Stomach smooth muscle (tissue), 2 donors: ENCODE data around the gene CELSR3.

ENCODE experiments used
- H3K27ac ChIP-seq: one replicate; pipeline ENCODE4 v1.7.0; 2013; ENCODE audit warnings: mild to moderate bottlenecking, low read length, inconsistent platforms
- H3K27me3 ChIP-seq, 2 donors: one replicate each; pipeline ENCODE4 v1.7.0; 2013; ENCODE audit warnings: low read length in 2 of 2; ENCODE audit not compliant: insufficient read depth in 2 of 2, control insufficient read depth in 1 of 2
- H3K36me3 ChIP-seq, 2 donors: one replicate each; pipeline ENCODE4 v1.7.0; 2013; ENCODE audit warnings: low read length in 2 of 2; ENCODE audit not compliant: control insufficient read depth in 2 of 2, insufficient read depth in 2 of 2
- H3K4me1 ChIP-seq: one replicate; pipeline ENCODE4 v1.7.0; 2013; ENCODE audit warnings: low read length; ENCODE audit not compliant: control insufficient read depth, insufficient read depth
- H3K4me3 ChIP-seq, 2 donors: one replicate each; pipeline ENCODE4 v1.7.0; 2013; ENCODE audit warnings: low read length in 2 of 2
- H3K9ac ChIP-seq, 2 donors: one replicate each; pipeline ENCODE4 v1.7.0; 2013; ENCODE audit warnings: low read length in 2 of 2, mild to moderate bottlenecking in 1 of 2
- H3K9me3 ChIP-seq, 2 donors: one replicate each; pipeline ENCODE4 v1.7.0; 2013; ENCODE audit warnings: low read length in 2 of 2; ENCODE audit not compliant: control insufficient read depth in 2 of 2
- donor health status: healthy.
- donor health status: Pancreatic carcinoma.

CELSR3 gene

GRCh38 chr3:48679411-48680391 is 17.0 kb upstream of the CELSR3 start:
- no peaks in the 10 kb centered on the region for H3K27me3 ChIP-seq
- H3K36me3 ChIP-seq: peaks cover 26 to 46% of the 10 kb centered on the region in 2 donors
- H3K4me1 ChIP-seq: peaks cover 18% of the 10 kb centered on the region
- H3K9ac ChIP-seq: no peak overlapping the region
- no peak overlapping the region for H3K27ac ChIP-seq
- H3K4me3 ChIP-seq: no peak overlapping the region
- H3K9me3 ChIP-seq: no peaks in the 10 kb centered on the region

- H3K27me3 ChIP-seq: no peaks in the 10 kb centered on the region
- H3K9me3 ChIP-seq: no peaks in the 10 kb centered on the region
- peaks cover 9% of the 10 kb centered on the region for H3K4me1 ChIP-seq
- no peak overlapping the region for H3K27ac ChIP-seq
- H3K4me3 ChIP-seq: no peak overlapping the region
- peaks cover 26 to 53% of the 10 kb centered on the region in 2 donors for H3K36me3 ChIP-seq
- no peak overlapping the region for H3K9ac ChIP-seq
These were observed 16.1 kb upstream of the CELSR3 start for GRCh38 chr3:48678566-48679380.

- H3K36me3 ChIP-seq: peaks cover 26 to 53% of the 10 kb centered on the region in 2 donors
These were observed 15.4 kb upstream of the CELSR3 start for GRCh38 chr3:48678056-48678455.

GRCh38 chr3:48674505-48674904 is 11.8 kb upstream of the CELSR3 start:
- no peaks in the 10 kb centered on the region for H3K27me3 ChIP-seq
- peaks cover 11 to 29% of the 10 kb centered on the region in 2 donors for H3K36me3 ChIP-seq

More at GRCh38 chr3:48678056-48678455, 15.4 kb upstream of the CELSR3 start:
- Histone ChIP-seq H3K9ac (no peak overlapping the region), H3K4me1 (peaks cover 1% of the 10 kb centered on the region), H3K27ac (no peak overlapping the region), H3K27me3 (no peaks in the 10 kb centered on the region), H3K4me3 (no peak overlapping the region), H3K9me3 (no peaks in the 10 kb centered on the region)

GRCh38 chr3:48672522-48672921 is 9.8 kb upstream of the CELSR3 start:
- Histone ChIP-seq H3K36me3 (peaks cover 0 to 13% of the 10 kb centered on the region in 2 donors), H3K27ac (no peak overlapping the region)

More at GRCh38 chr3:48674505-48674904, 11.8 kb upstream of the CELSR3 start:
- Histone ChIP-seq H3K4me1 (no peaks in the 10 kb centered on the region), H3K27ac (no peak overlapping the region), H3K4me3 (no peak overlapping the region), H3K9me3 (no peaks in the 10 kb centered on the region), H3K9ac (no peak overlapping the region)

GRCh38 chr3:48664929-48665328 is 2.2 kb upstream of the CELSR3 start:
- Histone ChIP-seq H3K9ac (no peak overlapping the region), H3K27me3 (peaks cover 9 to 27% of the 10 kb centered on the region in 2 donors), H3K4me1 (peaks cover 24% of the 10 kb centered on the region), H3K36me3 (no peaks in the 10 kb centered on the region), H3K4me3 (no peak overlapping the region), H3K9me3 (no peaks in the 10 kb centered on the region), H3K27ac (no peak overlapping the region)

More at GRCh38 chr3:48672522-48672921, 9.8 kb upstream of the CELSR3 start:
- H3K4me1 ChIP-seq: no peaks in the 10 kb centered on the region
- H3K27me3 ChIP-seq: no peaks in the 10 kb centered on the region
- H3K9me3 ChIP-seq: no peaks in the 10 kb centered on the region
- H3K9ac ChIP-seq: no peak overlapping the region
- H3K4me3 ChIP-seq: no peak overlapping the region

GRCh38 chr3:48664313-48664644 is 1.6 kb upstream of the CELSR3 start:
- Histone ChIP-seq H3K27me3 (peaks cover 13 to 33% of the 10 kb centered on the region in 2 donors), H3K9me3 (no peaks in the 10 kb centered on the region), H3K4me3 (peak overlapping the region; percentile 61 to 69), H3K36me3 (no peaks in the 10 kb centered on the region), H3K4me1 (peaks cover 24% of the 10 kb centered on the region), H3K27ac (peak overlapping the region; percentile 74), H3K9ac (peak overlapping the region in 1 of 2 donors; percentile 69)

- Histone ChIP-seq H3K9me3 (no peaks in the 10 kb centered on the region), H3K36me3 (no peaks in the 10 kb centered on the region), H3K4me1 (peaks cover 24% of the 10 kb centered on the region), H3K4me3 (peak overlapping the region; percentile 61 to 69), H3K9ac (peak overlapping the region; percentile 69 to 92), H3K27ac (peak overlapping the region; percentile 74), H3K27me3 (peaks cover 13 to 33% of the 10 kb centered on the region in 2 donors)
These were observed 1.0 kb upstream of the CELSR3 start for GRCh38 chr3:48663489-48664312.

GRCh38 chr3:48662145-48662752 is 437 bp downstream of the CELSR3 start:
- no peak overlapping the region for H3K4me3 ChIP-seq
- peaks cover 13 to 33% of the 10 kb centered on the region in 2 donors for H3K27me3 ChIP-seq
- H3K27ac ChIP-seq: no peak overlapping the region

More at GRCh38 chr3:48662145-48662752, 437 bp downstream of the CELSR3 start:
- H3K4me1 ChIP-seq: peaks cover 24% of the 10 kb centered on the region
- H3K9ac ChIP-seq: no peak overlapping the region
- H3K9me3 ChIP-seq: no peaks in the 10 kb centered on the region
- no peaks in the 10 kb centered on the region for H3K36me3 ChIP-seq
